ENCODE measurements around the gene TNFAIP8L3. TPM values are rescaled to one million over a fixed set of nuclear protein-coding genes. Genes with fewer than 3 reads are reported as not detected.
A peak's percentile ranks its signal among the peaks of the same experiment; 100 is the strongest.
"Not testable (repeated sequence)": the region's sequence is repeated elsewhere in the genome, so short reads cannot be mapped to it uniquely, and the experiment has no call there.

TNFAIP8L3 gene
- 0.52 TPM for polyA plus RNA-seq (2013, experiment 1 of 2)
- polyA plus RNA-seq (2013, experiment 2 of 2): 0.51 TPM

GRCh38 chr15:51094606-51095569, at the start of gene TNFAIP8L3:
Gene TNFAIP8L3, minus strand, starts transcription at chr15:51094906. Its CDS starts 311 bp downstream, at chr15:51094595.
- H3K4me3 ChIP-seq (ENCODE audit: extremely low read depth, insufficient read depth, low read length, poor library complexity, severe bottlenecking): peak within 1 kb of the TSS; percentile 40
- WGBS, 2 experiments (ENCODE audit: insufficient coverage in 2 of 2): 2% methylated on average over 37 to 60 of the region's 98 CpGs
- H3K36me3 ChIP-seq (ENCODE audit: control insufficient read depth, insufficient read depth, low read length): no peaks in the 10 kb centered on the region
- no peaks in the 10 kb centered on the region for H3K9me3 ChIP-seq (ENCODE audit: control insufficient read depth, low read length)
- H3K4me1 ChIP-seq (ENCODE audit: control insufficient read depth, insufficient read depth, low read length, poor library complexity, severe bottlenecking): peaks cover 18% of the 10 kb centered on the region
- no peak within 1 kb of the TSS for H3K27ac ChIP-seq (ENCODE audit: low read depth, low read length, severe bottlenecking)

DNA sequence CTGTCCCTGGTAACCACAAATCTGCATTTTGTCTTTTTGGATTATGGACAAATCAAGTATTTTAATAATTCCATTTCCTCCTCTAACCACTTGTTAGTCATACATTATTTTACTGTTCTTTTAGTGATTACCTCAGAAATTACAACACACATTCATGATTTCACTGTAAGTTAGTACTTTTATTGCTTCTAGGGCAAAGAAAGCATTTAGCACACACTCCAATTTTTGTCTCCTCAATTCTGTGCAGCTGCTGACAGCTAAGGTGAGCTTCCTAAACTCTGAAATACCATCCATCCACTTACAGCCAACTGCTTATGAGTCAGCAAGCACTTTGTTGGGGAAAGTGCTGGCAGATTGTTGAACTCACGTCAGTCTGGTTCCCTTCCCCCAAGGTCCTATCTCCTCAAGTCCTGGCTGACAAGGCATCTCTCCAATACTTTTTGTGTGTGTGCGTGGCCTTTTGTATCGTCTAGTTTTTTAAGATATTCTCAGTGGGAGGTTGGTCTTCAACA, 49.4 kb upstream of the TNFAIP8L3 start:
- Histone ChIP-seq H3K9me3 (ENCODE audit: control insufficient read depth, low read length) (no peaks in the 10 kb centered on the region), H3K36me3 (ENCODE audit: control insufficient read depth, insufficient read depth, low read length) (no peaks in the 10 kb centered on the region)
- WGBS, 2 experiments (ENCODE audit: insufficient coverage in 2 of 2): 100% methylated on average over 2 of the region's 3 CpGs; no CpG with 5 or more reads in 1 of the 2 experiments

DNA sequence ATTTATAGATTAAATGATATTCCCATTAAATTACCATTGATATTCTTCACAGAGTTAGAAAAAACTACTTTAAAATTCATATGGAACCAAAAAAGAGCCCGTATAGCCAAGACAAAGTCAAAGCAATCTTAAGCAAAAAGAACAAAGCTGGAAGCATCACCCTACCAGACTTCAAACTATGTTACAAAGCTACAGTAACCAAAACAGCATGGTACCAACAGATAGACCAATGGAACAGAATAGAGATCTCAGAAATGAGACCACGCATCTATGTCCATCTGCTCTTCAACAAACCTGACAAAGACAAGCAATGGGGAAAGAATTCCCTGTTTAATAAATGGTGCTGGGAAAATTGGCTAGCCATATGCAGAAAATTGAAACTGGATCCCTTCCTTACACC, 45.6 kb upstream of the TNFAIP8L3 start:
- not testable (repeated sequence) for H3K4me1 ChIP-seq (ENCODE audit: control insufficient read depth, insufficient read depth, low read length, poor library complexity, severe bottlenecking); H3K36me3 ChIP-seq (ENCODE audit: control insufficient read depth, insufficient read depth, low read length)
- 100% methylated on average over 1 of the region's 2 CpGs; no CpG with 5 or more reads in 1 of the 2 experiments for WGBS, 2 experiments (ENCODE audit: insufficient coverage in 2 of 2)

More for the DNA sequence above, 49.4 kb upstream of the TNFAIP8L3 start:
- no peaks in the 10 kb centered on the region for H3K4me1 ChIP-seq (ENCODE audit: control insufficient read depth, insufficient read depth, low read length, poor library complexity, severe bottlenecking)
- H3K4me3 ChIP-seq (ENCODE audit: extremely low read depth, insufficient read depth, low read length, poor library complexity, severe bottlenecking): no peak overlapping the region
- no peak overlapping the region for H3K27ac ChIP-seq (ENCODE audit: low read depth, low read length, severe bottlenecking)

GRCh38 chr15:51139091-51139490, 44.4 kb upstream of the TNFAIP8L3 start:
- Histone ChIP-seq H3K9me3 (ENCODE audit: control insufficient read depth, low read length) (no peaks in the 10 kb centered on the region), H3K4me1 (ENCODE audit: control insufficient read depth, insufficient read depth, low read length, poor library complexity, severe bottlenecking) (no peaks in the 10 kb centered on the region), H3K36me3 (ENCODE audit: control insufficient read depth, insufficient read depth, low read length) (no peaks in the 10 kb centered on the region), H3K27ac (ENCODE audit: low read depth, low read length, severe bottlenecking) (no peak overlapping the region), H3K4me3 (ENCODE audit: extremely low read depth, insufficient read depth, low read length, poor library complexity, severe bottlenecking) (no peak overlapping the region)
- no CpG with 5 or more reads among the region's 1 CpG for WGBS, 2 experiments (ENCODE audit: insufficient coverage in 2 of 2)

More for the DNA sequence above, 45.6 kb upstream of the TNFAIP8L3 start:
- not testable (repeated sequence) for H3K4me3 ChIP-seq (ENCODE audit: extremely low read depth, insufficient read depth, low read length, poor library complexity, severe bottlenecking); H3K9me3 ChIP-seq (ENCODE audit: control insufficient read depth, low read length); H3K27ac ChIP-seq (ENCODE audit: low read depth, low read length, severe bottlenecking)

DNA sequence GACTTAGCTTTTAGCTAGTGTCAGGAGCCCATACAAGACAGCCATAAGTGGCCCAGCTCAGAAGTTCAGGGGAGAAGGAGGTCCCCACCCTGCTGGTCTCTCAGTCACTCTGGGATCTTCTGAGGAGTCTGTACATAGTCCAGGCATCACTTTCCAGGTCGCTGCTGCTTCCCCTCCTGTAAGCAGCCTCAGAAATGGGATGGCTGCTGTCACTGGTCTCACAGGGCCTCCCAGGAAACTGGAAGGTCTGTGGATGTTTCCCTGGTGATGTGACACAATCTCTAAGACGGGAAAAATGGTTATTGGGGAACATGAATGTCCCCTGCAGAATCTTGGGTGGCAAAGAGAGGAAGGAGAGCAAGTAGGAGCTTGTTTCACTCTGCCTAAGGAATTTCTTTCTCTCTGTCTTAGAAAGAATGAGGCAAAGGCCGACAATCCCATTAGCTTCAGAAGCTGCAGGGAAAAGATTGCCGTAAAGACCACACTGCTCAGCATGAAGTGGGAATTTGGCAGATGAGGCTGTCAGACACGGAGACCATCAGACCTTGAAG, 43.2 kb upstream of the TNFAIP8L3 start:
- 68 to 73% methylated on average over 4 to 5 of the region's 5 CpGs for WGBS, 2 experiments (ENCODE audit: insufficient coverage in 2 of 2)
- Histone ChIP-seq H3K27ac (ENCODE audit: low read depth, low read length, severe bottlenecking) (no peak overlapping the region), H3K4me3 (ENCODE audit: extremely low read depth, insufficient read depth, low read length, poor library complexity, severe bottlenecking) (no peak overlapping the region), H3K4me1 (ENCODE audit: control insufficient read depth, insufficient read depth, low read length, poor library complexity, severe bottlenecking) (no peaks in the 10 kb centered on the region), H3K9me3 (ENCODE audit: control insufficient read depth, low read length) (no peaks in the 10 kb centered on the region), H3K36me3 (ENCODE audit: control insufficient read depth, insufficient read depth, low read length) (no peaks in the 10 kb centered on the region)

DNA sequence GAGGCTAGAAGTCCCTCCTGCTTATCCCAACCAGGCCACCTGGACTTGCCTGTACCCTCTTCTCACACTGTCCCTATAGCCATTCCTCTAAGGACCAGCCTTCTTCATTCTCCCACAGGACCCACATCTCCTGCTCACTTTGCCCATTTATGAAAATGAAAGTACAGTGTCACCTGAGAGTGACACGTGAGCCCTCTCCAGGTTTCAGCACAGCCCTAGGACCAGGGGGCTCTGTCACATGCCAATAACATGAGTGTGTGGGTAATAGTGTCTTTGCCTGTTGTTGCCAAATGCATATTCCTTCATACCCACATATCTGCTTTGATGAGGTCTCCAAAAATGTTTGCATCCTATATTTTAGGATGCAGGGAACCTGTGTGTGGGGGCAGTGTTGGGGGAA, 42.3 kb upstream of the TNFAIP8L3 start:
- H3K27ac ChIP-seq (ENCODE audit: low read depth, low read length, severe bottlenecking): no peak overlapping the region
- H3K9me3 ChIP-seq (ENCODE audit: control insufficient read depth, low read length): no peaks in the 10 kb centered on the region
- WGBS, 2 experiments (ENCODE audit: insufficient coverage in 2 of 2): no CpG with 5 or more reads among the region's 1 CpG
- no peak overlapping the region for H3K4me3 ChIP-seq (ENCODE audit: extremely low read depth, insufficient read depth, low read length, poor library complexity, severe bottlenecking)
- H3K4me1 ChIP-seq (ENCODE audit: control insufficient read depth, insufficient read depth, low read length, poor library complexity, severe bottlenecking): peaks cover under 1% of the 10 kb centered on the region
- no peaks in the 10 kb centered on the region for H3K36me3 ChIP-seq (ENCODE audit: control insufficient read depth, insufficient read depth, low read length)

DNA sequence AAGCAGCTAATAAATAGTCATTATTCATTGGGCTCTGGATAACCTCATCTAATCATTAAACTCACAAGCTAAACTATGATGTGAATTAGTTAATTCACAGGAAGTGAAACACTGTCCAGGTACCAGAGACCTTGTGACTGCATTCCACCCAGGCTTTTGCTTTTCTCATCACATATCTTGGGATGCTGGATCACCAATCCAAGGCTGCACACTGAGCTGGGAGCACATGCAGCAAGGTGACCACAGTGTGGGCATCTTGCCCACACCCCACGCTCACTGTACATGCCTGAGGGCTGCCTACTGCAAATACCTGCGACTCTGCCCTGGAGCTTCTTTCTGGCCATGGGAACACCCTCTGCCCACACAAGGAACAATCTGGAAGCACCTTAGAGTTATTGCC, 40.6 kb upstream of the TNFAIP8L3 start:
- Histone ChIP-seq H3K36me3 (ENCODE audit: control insufficient read depth, insufficient read depth, low read length) (no peaks in the 10 kb centered on the region), H3K4me3 (ENCODE audit: extremely low read depth, insufficient read depth, low read length, poor library complexity, severe bottlenecking) (no peak overlapping the region), H3K9me3 (ENCODE audit: control insufficient read depth, low read length) (no peaks in the 10 kb centered on the region), H3K27ac (ENCODE audit: low read depth, low read length, severe bottlenecking) (no peak overlapping the region), H3K4me1 (ENCODE audit: control insufficient read depth, insufficient read depth, low read length, poor library complexity, severe bottlenecking) (peaks cover 3% of the 10 kb centered on the region)
- WGBS, 2 experiments (ENCODE audit: insufficient coverage in 2 of 2): 94% methylated on average over 2 of the region's 2 CpGs

DNA sequence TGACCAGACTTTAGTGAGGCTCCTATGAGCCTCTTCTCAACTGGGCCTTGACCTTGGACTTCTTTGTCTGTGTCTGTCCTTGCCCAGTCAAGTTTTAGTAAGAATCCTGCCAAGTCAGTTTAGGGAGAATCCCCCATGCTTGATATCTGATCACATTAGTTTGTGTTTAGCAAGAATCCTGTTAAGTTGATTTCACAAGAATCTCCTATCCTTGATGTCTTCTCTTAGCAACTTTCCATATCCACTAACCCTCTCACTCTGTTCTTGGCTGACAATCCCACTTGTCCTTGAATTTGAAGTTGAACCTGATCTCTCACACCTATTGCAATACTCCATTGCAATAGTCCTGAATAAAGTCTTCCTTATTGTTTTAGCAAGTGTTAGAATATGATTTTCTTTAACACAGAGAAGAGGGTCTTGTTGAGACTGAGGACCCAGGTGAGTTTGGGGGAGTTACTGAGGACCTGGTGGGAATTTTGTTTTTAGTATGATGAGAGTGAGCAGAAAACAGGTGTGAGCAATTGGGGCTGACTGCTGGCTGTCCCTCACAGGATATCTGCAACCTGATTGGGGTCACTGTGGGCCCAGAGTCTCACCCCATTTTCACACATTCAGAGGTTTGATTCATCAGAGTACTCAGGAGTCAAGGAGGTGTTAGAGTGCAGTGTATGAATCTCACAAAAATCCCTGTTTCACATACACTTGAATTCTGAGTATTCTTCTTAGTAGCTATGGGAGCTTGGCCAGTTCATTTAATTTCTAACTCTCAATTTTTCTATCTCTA, 39.9 kb upstream of the TNFAIP8L3 start:
- H3K36me3 ChIP-seq (ENCODE audit: control insufficient read depth, insufficient read depth, low read length): no peaks in the 10 kb centered on the region
- H3K4me1 ChIP-seq (ENCODE audit: control insufficient read depth, insufficient read depth, low read length, poor library complexity, severe bottlenecking): peaks cover 3% of the 10 kb centered on the region
- H3K27ac ChIP-seq (ENCODE audit: low read depth, low read length, severe bottlenecking): no peak overlapping the region
- no peak overlapping the region for H3K4me3 ChIP-seq (ENCODE audit: extremely low read depth, insufficient read depth, low read length, poor library complexity, severe bottlenecking)
- no peaks in the 10 kb centered on the region for H3K9me3 ChIP-seq (ENCODE audit: control insufficient read depth, low read length)

- no peaks in the 10 kb centered on the region for H3K9me3 ChIP-seq (ENCODE audit: control insufficient read depth, low read length)
- H3K36me3 ChIP-seq (ENCODE audit: control insufficient read depth, insufficient read depth, low read length): no peaks in the 10 kb centered on the region
- peaks cover 3% of the 10 kb centered on the region for H3K4me1 ChIP-seq (ENCODE audit: control insufficient read depth, insufficient read depth, low read length, poor library complexity, severe bottlenecking)
- WGBS, 2 experiments (ENCODE audit: insufficient coverage in 2 of 2): 67 to 76% methylated on average over 3 to 4 of the region's 7 CpGs
- no peak overlapping the region for H3K27ac ChIP-seq (ENCODE audit: low read depth, low read length, severe bottlenecking)
- no peak overlapping the region for H3K4me3 ChIP-seq (ENCODE audit: extremely low read depth, insufficient read depth, low read length, poor library complexity, severe bottlenecking)
Observed at GRCh38 chr15:51133140-51133765, 38.5 kb upstream of the TNFAIP8L3 start.
